ENCODE results near the gene ARL8A. TPM values are rescaled to one million over a fixed set of nuclear protein-coding genes. Genes with fewer than 3 reads are reported as not detected.

Gene ARL8A
- total and polyA plus RNA-seq, 2 of the 4 experiments (the other 2 are of a cell fraction), result 18.1 to 30.7 TPM

- H2BK120ac ChIP-seq (ENCODE audit: low read depth, low read length), result no peak overlapping the region
- H3K18ac ChIP-seq (ENCODE audit: low read depth, low read length), result no peak overlapping the region
- no peaks in the 10 kb centered on the region for H3K9me3 ChIP-seq (ENCODE audit: control insufficient read depth, insufficient read depth, low read length)
- no peak overlapping the region for H4K8ac ChIP-seq (ENCODE audit: low read depth in 2 of 2, low read length in 2 of 2)
- ATAC-seq (ENCODE audit: low read depth), result no peak
- WGBS, 2 experiments (ENCODE audit: extremely low coverage in 2 of 2, insufficient read length in 1 of 2), result 90% methylated on average over 15 of the region's 29 CpGs; no CpG with 5 or more reads in 1 of the 2 experiments
- H3K4me3 ChIP-seq (ENCODE audit: insufficient read depth, low read depth, low read length), result no peak overlapping the region
- H4K5ac ChIP-seq (ENCODE audit: low read depth, low read length), result no peak overlapping the region
- no peak overlapping the region for H3K56ac ChIP-seq (ENCODE audit: extremely low read depth, insufficient read depth, low read length)
- H3K27ac ChIP-seq (ENCODE audit: insufficient read depth, low read length), result no peak overlapping the region
- H3K14ac ChIP-seq (replicated peaks; ENCODE audit: low read depth, low read length), result no peak overlapping the region
- no peak overlapping the region for H2AK9ac ChIP-seq (replicated peaks; ENCODE audit: low read depth, low read length, poor library complexity)
- no peak for DNase-seq
- no peak overlapping the region for H2BK5ac ChIP-seq (ENCODE audit: low read depth, low read length, poor library complexity, severe bottlenecking)
- ChIA-PET CTCF (no interaction called here), POLR2A (ENCODE audit: unreplicated experiment) (no interaction called here)
- H3K4ac ChIP-seq (ENCODE audit: low read depth, low read length), result no peak overlapping the region
- no peak overlapping the region for H2AFZ ChIP-seq (replicated peaks; ENCODE audit: low read length, poor library complexity)
- BruUV-seq (replicated peaks), result no TSS peak
- no peaks in the 10 kb centered on the region for H4K20me1 ChIP-seq (ENCODE audit: insufficient read depth, low read length)
- no peak overlapping the region for H2AK5ac ChIP-seq (ENCODE audit: low read depth, low read length)
- no peak overlapping the region for H4K91ac ChIP-seq (ENCODE audit: insufficient read depth, low read depth, low read length)
- intact Hi-C loops (cut with micrococcal nuclease), result no loop called here
- dilution Hi-C loops (cut with HindIII; ENCODE audit: low sequenced_read_pairs, unreplicated experiment), result no loop called here
- H2BK15ac ChIP-seq (ENCODE audit: low read depth, low read length), result no peak overlapping the region
- no peaks in the 10 kb centered on the region for H3K79me1 ChIP-seq (ENCODE audit: low read depth in 1 of 2, low read length in 2 of 2)
- no peak overlapping the region for H2BK20ac ChIP-seq (ENCODE audit: low read depth, low read length)
- no peaks in the 10 kb centered on the region for H3K36me3 ChIP-seq (ENCODE audit: control insufficient read depth, insufficient read depth, low read length)
- H3K4me2 ChIP-seq (ENCODE audit: low read depth, low read length), result no peak overlapping the region
- in situ Hi-C loops (cut with MboI; ENCODE audit: low sequenced_read_pairs), result no loop called here
- H3K23ac ChIP-seq (ENCODE audit: low read depth, low read length), result no peak overlapping the region
- H3K9ac ChIP-seq (ENCODE audit: low read depth, low read length), result no peak overlapping the region
- H3K9me1 ChIP-seq (ENCODE audit: insufficient read depth, low read length), result no peaks in the 10 kb centered on the region
- peaks cover 59% of the 10 kb centered on the region for H3K27me3 ChIP-seq (ENCODE audit: control insufficient read depth, insufficient read depth, low read length)
- H3K4me1 ChIP-seq (ENCODE audit: control insufficient read depth, insufficient read depth, low read length), result no peaks in the 10 kb centered on the region
- TF ChIP-seq CHD1 (IDR thresholded peaks at IDR 0.05; ENCODE audit: low read depth, low read length) (no peak), FOS (IDR thresholded peaks at IDR 0.05; ENCODE audit: low read depth, low read length) (no peak), RFX5 (IDR thresholded peaks at IDR 0.05; ENCODE audit: low read depth, low read length) (no peak), POLR2A (IDR thresholded peaks at IDR 0.05; ENCODE audit: low read depth, low read length) (no peak), RCOR1 (IDR thresholded peaks at IDR 0.05; ENCODE audit: insufficient replicate concordance, low read length) (no peak), RAD21 (IDR thresholded peaks at IDR 0.05; ENCODE audit: low read length) (no peak), CEBPB (IDR thresholded peaks at IDR 0.05; ENCODE audit: low read depth, low read length) (no peak), CTCF (conservative IDR thresholded peaks at IDR 0.05; ENCODE audit: low read depth, low read length) (no peak), BHLHE40 (IDR thresholded peaks at IDR 0.05; ENCODE audit: low read depth, low read length) (no peak), MAZ (IDR thresholded peaks at IDR 0.05; ENCODE audit: borderline replicate concordance, low read depth, low read length) (no peak), NFE2L2 (IDR thresholded peaks at IDR 0.05; ENCODE audit: low read depth, low read length) (no peak), MAFK (IDR thresholded peaks at IDR 0.05; ENCODE audit: low read depth, low read length) (no peak), SMC3 (IDR thresholded peaks at IDR 0.05; ENCODE audit: low read depth, low read length) (no peak), ELK1 (IDR thresholded peaks at IDR 0.05; ENCODE audit: borderline replicate concordance, low read depth, low read length) (no peak), USF2 (IDR thresholded peaks at IDR 0.05; ENCODE audit: low read depth, low read length) (no peak)
Measured at GRCh38 chr1:202176949-202177927, 32.7 kb upstream of the ARL8A start.

Measured in IMR-90 (cell line).